ENCODE measurements around the gene SETD7. TPM values are rescaled to one million over a fixed set of nuclear protein-coding genes. Genes with fewer than 3 reads are reported as not detected.

Gene SETD7
- total and polyA plus RNA-seq, 2 experiments from 2014 or later: 1.1 to 4.2 TPM

DNA sequence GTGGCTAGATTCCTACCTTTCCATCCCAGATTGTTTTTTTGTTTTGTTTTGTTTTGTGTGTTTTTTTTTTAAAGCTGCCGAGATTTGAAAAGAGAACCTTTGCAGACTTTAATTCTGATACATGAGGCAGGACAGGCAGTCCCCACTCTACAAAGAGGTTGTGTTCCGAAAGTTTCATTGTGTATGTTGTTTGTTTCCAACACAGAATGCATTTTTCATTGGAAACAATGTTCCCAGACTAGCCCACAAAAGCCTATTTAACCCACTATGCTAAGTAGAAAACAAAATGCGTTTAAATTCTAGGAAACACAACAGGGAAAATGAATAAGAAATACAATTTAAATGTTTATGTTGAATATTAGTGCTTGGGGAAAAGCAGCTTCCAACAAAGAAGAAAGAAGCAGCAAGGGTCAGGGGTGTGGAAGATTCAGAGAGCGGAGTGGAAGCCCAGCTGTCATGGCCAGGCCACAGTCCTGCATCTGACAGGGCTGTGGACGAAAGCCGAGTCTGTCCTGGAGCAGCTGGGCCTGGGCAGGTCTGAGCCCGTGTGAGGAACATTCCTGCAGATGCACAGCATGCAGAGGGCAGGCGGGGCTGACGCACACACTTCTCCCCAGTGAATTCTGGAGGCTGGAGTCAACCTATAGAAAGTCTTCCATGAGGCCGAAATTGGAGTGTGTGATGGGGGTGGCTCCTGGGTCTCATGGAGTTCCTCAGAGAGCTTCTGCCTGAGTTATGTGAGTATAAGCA lies 12.4 kb upstream of the SETD7 start:
- Histone ChIP-seq H3K27me3 (ENCODE audit: insufficient read depth) (no peaks in the 10 kb centered on the region), H2AFZ (peak overlapping the region; percentile 1; the same call in 1 of the 2 replicates), H3F3A (replicated peaks; ENCODE audit: low read depth) (no peaks in the 10 kb centered on the region), H3K4me1 (ENCODE audit: insufficient read depth) (no peaks in the 10 kb centered on the region), H3K4me2 (no peak overlapping the region), H3K9me2 (ENCODE audit: insufficient read depth) (no peaks in the 10 kb centered on the region), H3K27ac (ENCODE audit: low read depth) (no peak overlapping the region), H3K36me3 (ENCODE audit: insufficient read depth) (no peaks in the 10 kb centered on the region), H3K79me2 (replicated peaks; ENCODE audit: insufficient read depth) (no peaks in the 10 kb centered on the region), H4K20me1 (replicated peaks; ENCODE audit: insufficient read depth) (no peaks in the 10 kb centered on the region), H3K4me3 (no peak overlapping the region)
- Mint-ChIP-seq H3K4me3 (no peak overlapping the region), H3K36me3 (ENCODE audit: low read depth) (no peaks in the 10 kb centered on the region), H3K9me3 (no peaks in the 10 kb centered on the region), H3K27me3 (ENCODE audit: insufficient read depth, low read depth, poor library complexity) (peaks cover 6% of the 10 kb centered on the region), H3K27ac (no peak overlapping the region), H3K4me1 (peaks cover 6% of the 10 kb centered on the region; the same call in 2 of the 3 replicates)
- DNase-seq (ENCODE audit: low spot score) (peak; percentile 45), ATAC-seq (peak; percentile 92)
- TF ChIP-seq, protein P1, sequence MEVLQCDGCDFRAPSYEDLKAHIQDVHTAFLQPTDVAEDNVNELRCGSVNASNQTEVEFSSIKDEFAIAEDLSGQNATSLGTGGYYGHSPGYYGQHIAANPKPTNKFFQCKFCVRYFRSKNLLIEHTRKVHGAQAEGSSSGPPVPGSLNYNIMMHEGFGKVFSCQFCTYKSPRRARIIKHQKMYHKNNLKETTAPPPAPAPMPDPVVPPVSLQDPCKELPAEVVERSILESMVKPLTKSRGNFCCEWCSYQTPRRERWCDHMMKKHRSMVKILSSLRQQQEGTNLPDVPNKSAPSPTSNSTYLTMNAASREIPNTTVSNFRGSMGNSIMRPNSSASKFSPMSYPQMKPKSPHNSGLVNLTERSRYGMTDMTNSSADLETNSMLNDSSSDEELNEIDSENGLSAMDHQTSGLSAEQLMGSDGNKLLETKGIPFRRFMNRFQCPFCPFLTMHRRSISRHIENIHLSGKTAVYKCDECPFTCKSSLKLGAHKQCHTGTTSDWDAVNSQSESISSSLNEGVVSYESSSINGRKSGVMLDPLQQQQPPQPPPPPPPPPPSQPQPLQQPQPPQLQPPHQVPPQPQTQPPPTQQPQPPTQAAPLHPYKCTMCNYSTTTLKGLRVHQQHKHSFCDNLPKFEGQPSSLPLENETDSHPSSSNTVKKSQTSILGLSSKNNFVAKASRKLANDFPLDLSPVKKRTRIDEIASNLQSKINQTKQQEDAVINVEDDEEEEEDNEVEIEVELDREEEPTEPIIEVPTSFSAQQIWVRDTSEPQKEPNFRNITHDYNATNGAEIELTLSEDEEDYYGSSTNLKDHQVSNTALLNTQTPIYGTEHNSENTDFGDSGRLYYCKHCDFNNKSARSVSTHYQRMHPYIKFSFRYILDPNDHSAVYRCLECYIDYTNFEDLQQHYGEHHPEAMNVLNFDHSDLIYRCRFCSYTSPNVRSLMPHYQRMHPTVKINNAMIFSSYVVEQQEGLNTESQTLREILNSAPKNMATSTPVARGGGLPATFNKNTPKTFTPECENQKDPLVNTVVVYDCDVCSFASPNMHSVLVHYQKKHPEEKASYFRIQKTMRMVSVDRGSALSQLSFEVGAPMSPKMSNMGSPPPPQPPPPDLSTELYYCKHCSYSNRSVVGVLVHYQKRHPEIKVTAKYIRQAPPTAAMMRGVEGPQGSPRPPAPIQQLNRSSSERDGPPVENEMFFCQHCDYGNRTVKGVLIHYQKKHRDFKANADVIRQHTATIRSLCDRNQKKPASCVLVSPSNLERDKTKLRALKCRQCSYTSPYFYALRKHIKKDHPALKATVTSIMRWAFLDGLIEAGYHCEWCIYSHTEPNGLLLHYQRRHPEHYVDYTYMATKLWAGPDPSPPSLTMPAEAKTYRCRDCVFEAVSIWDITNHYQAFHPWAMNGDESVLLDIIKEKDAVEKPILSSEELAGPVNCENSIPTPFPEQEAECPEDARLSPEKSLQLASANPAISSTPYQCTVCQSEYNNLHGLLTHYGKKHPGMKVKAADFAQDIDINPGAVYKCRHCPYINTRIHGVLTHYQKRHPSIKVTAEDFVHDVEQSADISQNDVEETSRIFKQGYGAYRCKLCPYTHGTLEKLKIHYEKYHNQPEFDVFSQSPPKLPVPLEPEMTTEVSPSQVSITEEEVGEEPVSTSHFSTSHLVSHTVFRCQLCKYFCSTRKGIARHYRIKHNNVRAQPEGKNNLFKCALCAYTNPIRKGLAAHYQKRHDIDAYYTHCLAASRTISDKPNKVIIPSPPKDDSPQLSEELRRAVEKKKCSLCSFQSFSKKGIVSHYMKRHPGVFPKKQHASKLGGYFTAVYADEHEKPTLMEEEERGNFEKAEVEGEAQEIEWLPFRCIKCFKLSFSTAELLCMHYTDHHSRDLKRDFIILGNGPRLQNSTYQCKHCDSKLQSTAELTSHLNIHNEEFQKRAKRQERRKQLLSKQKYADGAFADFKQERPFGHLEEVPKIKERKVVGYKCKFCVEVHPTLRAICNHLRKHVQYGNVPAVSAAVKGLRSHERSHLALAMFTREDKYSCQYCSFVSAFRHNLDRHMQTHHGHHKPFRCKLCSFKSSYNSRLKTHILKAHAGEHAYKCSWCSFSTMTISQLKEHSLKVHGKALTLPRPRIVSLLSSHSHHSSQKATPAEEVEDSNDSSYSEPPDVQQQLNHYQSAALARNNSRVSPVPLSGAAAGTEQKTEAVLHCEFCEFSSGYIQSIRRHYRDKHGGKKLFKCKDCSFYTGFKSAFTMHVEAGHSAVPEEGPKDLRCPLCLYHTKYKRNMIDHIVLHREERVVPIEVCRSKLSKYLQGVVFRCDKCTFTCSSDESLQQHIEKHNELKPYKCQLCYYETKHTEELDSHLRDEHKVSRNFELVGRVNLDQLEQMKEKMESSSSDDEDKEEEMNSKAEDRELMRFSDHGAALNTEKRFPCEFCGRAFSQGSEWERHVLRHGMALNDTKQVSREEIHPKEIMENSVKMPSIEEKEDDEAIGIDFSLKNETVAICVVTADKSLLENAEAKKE (CRISPR knock-in tag; IDR thresholded peaks at IDR 0.05): no peak
- TF ChIP-seq, protein P2, sequence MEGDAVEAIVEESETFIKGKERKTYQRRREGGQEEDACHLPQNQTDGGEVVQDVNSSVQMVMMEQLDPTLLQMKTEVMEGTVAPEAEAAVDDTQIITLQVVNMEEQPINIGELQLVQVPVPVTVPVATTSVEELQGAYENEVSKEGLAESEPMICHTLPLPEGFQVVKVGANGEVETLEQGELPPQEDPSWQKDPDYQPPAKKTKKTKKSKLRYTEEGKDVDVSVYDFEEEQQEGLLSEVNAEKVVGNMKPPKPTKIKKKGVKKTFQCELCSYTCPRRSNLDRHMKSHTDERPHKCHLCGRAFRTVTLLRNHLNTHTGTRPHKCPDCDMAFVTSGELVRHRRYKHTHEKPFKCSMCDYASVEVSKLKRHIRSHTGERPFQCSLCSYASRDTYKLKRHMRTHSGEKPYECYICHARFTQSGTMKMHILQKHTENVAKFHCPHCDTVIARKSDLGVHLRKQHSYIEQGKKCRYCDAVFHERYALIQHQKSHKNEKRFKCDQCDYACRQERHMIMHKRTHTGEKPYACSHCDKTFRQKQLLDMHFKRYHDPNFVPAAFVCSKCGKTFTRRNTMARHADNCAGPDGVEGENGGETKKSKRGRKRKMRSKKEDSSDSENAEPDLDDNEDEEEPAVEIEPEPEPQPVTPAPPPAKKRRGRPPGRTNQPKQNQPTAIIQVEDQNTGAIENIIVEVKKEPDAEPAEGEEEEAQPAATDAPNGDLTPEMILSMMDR (conservative IDR thresholded peaks at IDR 0.05; ENCODE audit: low read depth in 2 of 2): no peak
- TF ChIP-seq, protein P3, sequence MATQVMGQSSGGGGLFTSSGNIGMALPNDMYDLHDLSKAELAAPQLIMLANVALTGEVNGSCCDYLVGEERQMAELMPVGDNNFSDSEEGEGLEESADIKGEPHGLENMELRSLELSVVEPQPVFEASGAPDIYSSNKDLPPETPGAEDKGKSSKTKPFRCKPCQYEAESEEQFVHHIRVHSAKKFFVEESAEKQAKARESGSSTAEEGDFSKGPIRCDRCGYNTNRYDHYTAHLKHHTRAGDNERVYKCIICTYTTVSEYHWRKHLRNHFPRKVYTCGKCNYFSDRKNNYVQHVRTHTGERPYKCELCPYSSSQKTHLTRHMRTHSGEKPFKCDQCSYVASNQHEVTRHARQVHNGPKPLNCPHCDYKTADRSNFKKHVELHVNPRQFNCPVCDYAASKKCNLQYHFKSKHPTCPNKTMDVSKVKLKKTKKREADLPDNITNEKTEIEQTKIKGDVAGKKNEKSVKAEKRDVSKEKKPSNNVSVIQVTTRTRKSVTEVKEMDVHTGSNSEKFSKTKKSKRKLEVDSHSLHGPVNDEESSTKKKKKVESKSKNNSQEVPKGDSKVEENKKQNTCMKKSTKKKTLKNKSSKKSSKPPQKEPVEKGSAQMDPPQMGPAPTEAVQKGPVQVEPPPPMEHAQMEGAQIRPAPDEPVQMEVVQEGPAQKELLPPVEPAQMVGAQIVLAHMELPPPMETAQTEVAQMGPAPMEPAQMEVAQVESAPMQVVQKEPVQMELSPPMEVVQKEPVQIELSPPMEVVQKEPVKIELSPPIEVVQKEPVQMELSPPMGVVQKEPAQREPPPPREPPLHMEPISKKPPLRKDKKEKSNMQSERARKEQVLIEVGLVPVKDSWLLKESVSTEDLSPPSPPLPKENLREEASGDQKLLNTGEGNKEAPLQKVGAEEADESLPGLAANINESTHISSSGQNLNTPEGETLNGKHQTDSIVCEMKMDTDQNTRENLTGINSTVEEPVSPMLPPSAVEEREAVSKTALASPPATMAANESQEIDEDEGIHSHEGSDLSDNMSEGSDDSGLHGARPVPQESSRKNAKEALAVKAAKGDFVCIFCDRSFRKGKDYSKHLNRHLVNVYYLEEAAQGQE (IDR thresholded peaks at IDR 0.05; ENCODE audit: unreplicated experiment): no peak
- TF ChIP-seq, protein P4, sequence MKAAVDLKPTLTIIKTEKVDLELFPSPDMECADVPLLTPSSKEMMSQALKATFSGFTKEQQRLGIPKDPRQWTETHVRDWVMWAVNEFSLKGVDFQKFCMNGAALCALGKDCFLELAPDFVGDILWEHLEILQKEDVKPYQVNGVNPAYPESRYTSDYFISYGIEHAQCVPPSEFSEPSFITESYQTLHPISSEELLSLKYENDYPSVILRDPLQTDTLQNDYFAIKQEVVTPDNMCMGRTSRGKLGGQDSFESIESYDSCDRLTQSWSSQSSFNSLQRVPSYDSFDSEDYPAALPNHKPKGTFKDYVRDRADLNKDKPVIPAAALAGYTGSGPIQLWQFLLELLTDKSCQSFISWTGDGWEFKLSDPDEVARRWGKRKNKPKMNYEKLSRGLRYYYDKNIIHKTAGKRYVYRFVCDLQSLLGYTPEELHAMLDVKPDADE (IDR thresholded peaks at IDR 0.05): no peak
- no peak for TF ChIP-seq CREB1 (CRISPR knock-in tag; IDR thresholded peaks at IDR 0.05; ENCODE audit: low read depth)
- TF ChIP-seq JUNB (IDR thresholded peaks at IDR 0.05; ENCODE audit: unreplicated experiment): no peak
- TF ChIP-seq ZNF331 (CRISPR knock-in tag; IDR thresholded peaks at IDR 0.05; ENCODE audit: low read depth): no peak
- TF ChIP-seq EZH2phosphoT487 (IDR thresholded peaks at IDR 0.05; ENCODE audit: unreplicated experiment): no peak
- TF ChIP-seq POLR2AphosphoS5 (IDR thresholded peaks at IDR 0.05; ENCODE audit: low read depth): no peak
- no peak for TF ChIP-seq ZNF114 (CRISPR knock-in tag; IDR thresholded peaks at IDR 0.05)
- no peak for TF ChIP-seq STAT1 (IDR thresholded peaks at IDR 0.05; ENCODE audit: unreplicated experiment)
- TF ChIP-seq EZH2 (IDR thresholded peaks at IDR 0.05; ENCODE audit: low read depth, unreplicated experiment): no peak
- TF ChIP-seq NANOG (IDR thresholded peaks at IDR 0.05; ENCODE audit: borderline replicate concordance): no peak
